NCI-H146 (cell line): ENCODE results near the gene ZNF746.
"Not testable (repeated sequence)": the region's sequence is repeated elsewhere in the genome, so short reads cannot be mapped to it uniquely, and the experiment has no call there.

Source experiments
- DNase-seq: peaks from one replicate; lab custom pipeline; 2025; lab: John Stamatoyannopoulos, UW

ZNF746 gene

DNA sequence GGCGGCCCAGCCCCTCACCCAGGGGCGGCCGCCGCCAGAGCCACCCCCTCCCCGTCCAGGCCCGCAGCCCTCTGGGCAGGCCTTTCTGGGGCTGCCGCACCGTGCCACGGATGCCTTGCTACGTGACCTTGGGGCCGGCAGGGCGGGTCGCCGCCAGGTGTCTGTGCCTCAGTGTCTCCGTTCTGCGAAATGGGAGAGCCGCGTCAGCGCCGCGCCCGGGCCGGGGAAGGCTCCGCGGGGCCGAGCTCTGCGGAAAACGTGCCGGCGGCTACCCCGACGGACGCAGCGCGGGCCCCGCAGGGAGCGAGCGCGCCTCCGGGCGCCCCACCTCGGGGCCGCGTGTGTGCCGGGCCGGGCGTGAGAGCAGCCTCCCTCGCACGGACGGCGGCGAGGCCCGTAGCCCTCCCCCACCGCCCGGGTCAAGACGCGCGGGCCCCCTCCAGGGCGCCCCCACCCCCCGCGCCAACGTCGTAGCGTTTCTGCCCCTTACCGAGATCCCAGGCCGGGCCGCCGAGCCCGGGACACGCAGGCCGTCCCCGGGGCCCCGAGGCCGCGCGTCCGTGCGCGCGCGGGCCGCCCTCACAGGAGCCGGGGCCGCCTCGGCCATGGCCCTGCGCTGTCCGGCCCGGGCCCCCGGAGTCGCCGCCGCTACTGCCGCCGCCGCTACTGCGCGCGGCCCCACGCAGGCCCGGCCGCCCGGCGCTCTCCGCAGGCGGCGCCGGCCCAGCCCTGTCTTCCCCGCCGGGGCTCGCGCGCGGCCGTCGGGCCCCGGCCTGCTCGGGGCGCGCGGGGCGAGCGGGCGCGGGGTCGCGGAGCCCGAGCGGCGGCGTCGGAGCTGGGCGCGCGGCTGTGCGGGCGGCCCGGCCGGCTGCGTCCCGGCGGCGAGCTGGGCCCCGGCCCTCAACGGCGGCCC, 37.8 kb downstream of the ZNF746 start:
- peak; percentile 42 for DNase-seq

DNA sequence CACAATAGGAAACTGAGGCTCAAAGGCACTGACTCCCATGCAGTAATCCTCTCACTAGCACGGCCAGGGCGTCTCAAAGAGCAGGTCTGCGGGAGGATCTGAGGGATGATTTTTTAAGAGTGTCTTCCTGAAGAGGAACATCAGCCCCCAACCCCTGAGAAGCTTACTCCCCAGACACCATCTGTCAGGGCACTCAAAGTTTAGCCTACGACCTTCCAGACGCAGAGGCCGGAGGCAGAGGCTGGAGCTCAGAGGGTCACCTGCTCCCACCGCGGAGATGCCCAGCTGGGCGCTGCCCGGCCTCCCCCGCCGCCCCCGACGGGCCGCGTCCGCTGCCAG, 38.4 kb downstream of the ZNF746 start:
- no peak for DNase-seq

DNA sequence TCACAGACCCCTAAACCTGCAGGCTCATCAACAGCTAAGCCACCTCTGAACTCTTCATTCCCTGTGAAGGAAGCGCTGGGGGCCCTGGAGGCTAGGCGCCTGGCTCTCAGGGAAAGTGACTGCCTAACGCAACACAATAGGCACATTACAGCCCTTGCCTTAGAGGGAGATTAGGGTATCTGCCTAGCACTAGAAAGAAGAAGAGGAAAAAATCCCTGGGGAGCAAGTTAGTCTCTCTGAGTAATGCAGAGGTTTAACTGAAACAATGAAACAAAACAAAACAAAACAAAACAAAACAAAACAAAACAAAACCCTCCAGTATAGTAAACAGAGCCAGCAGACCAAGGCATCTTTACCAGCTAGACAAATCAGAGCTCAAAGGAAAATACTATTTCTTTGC, 39.4 kb downstream of the ZNF746 start:
- no peak for DNase-seq

DNA sequence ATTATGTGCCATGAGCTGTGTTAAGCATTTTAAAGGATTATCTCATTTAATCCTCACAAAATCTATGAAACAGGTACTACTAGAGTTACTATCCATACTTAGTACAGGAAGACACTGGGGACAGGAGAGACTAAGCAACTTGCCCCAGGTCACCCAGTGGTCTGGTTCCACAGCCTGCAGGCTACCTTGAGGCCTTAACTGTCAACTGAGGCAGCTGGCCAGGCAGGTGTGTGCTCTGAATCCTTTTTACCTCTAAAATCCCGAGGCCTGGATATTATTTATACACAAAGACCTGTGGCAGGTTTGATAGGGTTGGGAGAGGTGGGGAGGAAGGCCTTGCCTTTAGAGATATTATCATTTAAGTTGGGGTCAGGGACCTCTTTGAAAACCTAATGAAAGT, 39.8 kb downstream of the ZNF746 start:
- no peak for DNase-seq

DNA sequence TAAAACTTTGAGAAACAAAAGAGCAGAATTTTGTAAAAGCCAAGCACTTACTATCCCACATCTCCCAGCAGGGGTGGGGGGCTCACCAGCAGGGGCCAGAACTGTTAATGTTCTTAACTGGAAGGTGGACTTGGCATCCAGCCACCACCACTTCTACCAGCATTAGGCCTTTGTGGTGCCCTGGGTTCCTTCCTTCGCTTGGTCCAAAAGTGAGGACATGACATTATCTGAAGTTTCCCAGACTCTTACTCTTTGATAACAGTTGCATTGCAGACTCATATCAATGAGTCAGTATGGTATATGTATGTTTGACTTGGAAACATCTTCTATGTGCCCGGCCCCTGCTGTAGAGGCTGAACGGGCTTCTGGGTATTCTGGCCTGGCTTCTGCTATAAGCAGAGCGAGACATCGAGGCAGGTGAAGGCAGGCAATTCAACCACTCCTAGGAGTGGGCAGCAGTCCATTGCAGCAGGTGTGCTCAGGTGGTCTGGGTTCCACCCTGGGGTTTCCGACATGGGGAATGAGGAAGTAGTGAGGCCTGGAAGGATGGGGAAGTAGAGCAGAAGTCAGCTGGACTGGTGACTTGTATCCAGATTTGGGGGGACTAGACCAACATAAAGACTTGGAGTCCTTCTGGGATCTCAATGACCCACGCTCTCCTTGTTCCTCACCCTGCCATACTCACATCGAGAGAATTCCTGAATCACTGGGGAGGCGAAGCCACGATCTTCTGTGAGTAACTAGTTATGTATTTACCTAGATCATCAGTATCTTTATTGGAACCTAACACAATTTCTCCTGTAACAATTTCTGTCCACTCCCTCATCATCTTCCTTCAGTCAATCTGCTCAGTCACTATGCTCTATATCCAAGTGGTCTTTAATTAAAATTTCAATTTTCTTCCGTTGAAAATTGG, 40.8 kb downstream of the ZNF746 start:
- DNase-seq: no peak

DNA sequence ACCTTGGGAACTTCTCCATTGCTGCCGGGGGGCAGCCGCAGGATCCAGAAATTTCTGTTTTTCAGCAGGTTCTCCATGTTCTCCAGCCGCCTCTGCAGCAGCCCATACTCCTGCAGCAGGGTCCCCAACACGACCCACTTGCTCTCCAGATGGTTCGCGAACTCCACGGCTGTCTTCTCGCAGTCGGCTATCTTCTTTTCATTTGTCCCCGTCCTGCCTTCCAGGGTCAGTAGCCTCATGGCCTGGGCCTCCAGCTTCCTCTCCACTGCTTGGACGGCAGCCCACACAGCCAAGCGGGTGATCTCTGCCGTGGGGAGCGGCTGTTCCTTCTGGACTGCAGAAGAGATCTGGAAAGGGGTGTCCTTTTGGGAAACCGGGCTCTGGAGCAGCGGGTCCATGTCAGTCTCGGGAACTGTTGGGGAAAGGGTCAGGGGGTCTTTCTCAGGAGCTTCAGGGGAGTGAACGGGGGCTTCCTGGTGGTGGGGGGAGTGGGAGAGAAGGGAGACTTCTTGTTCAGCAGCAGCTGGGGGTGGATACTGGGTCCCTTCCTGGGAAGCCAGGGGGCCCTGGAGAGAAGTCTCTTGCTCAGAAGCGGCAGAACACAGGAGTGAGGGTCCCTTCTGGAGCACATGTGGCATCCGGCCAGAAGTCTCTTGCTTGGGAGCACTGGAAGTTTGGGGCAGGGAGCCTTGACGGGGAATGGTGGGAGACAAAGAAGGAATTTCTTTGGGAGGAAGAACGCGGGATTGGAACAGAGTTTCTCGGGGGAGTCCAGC, 42.2 kb downstream of the ZNF746 start:
- no peak for DNase-seq

DNA sequence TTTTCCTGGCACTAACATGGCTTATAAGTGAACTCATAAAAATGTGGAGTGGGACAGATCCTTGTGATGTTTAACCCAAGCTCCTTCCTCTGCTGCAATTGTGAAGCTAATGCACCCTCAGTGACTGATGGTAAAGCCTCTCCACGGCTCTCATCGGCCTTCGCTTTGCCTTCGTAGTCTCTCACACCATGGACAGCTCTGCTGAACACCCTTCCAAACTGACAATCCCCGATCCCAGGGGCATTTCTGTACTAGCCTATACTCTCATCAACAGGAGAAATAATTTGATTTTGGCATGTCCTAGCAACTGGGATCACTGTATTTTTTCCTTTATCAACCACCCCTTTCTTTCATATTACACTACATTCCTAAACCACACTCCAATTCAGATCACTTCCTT, 42.9 kb downstream of the ZNF746 start:
- no peak for DNase-seq

DNA sequence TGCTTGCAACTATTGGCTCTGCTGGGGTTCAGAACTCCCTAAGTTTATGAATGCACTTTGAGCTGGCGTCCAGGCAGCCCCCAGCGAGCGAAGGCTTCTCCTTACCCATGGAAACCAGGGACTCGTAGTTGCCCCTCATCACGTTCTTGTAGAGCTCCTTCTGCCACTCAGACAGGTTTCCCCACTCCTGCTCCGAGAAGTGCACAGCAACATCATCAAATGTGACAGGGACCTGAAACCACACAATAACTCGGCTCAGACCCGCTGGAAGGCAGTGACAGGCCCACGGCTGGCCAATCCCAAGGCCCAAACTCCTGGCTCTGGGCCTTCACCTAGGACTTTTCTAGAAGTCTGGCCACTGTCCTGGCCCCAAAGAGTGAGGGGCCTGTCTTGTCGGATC, 43.6 kb downstream of the ZNF746 start:
- DNase-seq: no peak

DNA sequence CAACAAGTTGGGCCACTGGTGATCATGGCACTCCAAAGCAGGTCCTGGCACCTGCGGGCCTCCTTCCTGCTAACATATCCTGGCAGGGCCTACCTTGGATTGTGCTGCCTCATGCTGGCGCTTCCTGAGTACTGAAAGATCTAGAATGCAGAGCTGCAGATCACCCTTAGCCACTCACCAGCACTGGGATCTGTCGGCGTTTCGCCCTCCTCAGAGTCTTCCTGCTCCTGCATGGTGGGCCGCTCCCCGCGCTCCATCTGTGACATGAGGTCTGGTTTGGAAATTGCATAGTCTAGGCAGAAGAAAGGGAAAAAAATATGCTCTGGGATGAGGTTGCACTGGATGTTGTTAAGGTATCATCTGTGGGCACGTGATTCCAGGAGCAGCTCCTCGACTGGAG, 46.8 kb downstream of the ZNF746 start:
- DNase-seq: no peak

DNA sequence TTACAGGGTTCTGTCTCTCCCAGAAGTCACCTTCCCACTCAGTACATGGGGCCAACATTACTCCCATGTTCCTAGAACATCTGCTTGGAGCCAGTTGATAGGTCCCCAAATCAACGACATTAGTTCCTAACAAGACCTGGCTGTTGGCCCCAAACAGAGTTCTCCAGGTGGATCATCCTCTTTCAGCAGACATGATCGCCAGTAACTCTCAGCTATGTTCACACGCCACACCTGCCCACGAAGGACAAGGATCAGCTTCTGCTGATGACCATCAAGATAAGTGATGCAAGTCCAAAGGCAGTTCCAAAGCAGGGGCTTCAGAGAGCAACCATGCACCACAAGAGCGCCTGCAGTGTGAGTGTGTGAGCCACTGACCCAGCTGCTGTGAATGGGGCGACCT, 47.7 kb downstream of the ZNF746 start:
- no peak for DNase-seq

DNA sequence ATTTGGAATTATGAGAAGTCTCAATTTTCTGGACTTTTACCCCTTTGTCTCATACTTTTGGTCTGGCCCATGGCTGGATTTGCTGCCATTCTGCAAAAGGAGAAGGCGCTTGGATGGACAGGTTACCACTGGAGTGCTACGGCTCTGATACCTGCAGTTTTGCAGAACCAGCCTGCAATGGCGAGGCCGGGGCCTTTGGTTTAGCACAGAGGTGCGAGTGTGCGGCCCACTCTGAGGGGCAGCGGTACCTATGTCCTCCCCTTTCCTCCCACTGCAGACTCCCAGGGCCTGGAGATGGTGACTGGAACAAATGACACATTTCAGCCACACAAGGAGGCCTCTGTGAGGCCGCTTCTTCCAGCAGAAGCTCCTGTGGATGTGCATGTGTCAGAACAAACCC, 48.6 kb downstream of the ZNF746 start:
- no peak for DNase-seq

DNA sequence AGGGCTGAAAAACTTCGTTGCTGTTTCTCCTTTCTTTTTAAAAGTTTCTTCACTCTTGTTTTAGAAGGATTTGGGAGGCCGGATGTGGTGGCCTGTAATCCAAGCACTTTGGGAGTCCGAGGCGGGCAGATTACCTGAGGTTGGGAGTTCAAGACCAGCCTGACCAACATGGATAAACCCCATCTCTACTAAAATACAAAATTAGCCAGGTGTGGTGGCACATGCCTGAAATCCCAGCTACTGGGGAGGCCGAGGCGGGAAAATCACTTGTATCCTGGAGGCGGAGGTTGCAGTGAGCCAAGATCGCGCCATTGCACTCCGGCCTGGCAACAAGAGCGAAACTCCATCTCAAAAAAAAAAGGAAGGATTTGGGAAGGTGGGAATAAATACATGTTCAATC, 51.6 kb downstream of the ZNF746 start:
- not testable (repeated sequence) for DNase-seq

DNA sequence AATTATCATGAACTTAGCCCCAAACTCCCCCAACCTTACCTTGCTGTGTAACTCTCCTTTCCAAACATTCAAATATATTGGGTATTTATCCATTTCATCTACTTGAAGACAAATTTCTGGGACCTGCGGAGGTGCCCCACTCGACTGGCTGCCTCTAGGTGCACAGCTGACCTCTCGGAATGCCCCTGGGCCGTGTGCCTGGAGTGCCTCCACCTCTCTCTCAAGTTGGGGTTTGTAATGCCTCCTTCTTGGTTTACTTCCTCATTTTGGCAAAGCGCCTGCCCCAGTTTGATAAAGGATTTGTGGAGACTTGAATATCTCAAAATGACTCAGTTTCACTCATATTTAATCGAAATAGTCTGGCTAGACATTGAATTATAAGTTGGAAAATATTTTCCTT, 53.3 kb downstream of the ZNF746 start:
- no peak for DNase-seq

DNA sequence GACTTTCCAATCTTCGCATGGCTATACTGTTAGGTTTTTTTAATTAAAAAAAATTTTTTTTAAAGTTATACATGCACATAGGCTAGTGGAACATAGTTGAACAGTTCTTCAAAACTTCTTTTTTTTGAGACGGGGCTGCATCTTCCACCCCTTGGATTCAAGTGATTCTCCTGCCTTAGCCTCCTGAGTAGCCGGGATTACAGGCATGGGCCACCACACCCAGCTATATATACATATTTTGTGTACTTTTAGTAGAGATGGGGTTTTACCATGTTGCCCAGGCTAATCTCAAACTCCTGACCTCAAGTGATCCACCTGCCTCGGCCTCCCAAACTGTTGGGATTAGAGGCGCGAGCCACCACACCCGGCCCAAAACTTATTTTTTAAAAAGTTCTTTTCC, 54.1 kb downstream of the ZNF746 start:
- DNase-seq: no peak

DNA sequence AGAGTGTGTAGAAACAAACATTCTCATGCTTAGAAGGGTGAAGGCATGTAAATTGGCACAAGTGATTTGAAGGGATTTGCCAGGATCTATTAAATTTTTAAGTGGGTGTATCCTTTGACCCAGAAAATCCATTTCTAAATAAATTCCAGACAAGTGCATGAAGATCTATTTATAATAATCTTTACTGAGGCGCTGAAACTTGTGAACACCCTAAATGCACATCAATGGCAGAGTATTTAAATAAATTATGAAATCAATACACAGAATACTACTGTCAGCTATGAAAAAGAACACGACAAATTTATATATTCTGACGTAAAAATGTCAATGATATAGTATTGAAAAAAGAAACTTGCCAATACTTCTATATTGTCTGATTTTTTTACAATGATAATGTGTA, 54.7 kb downstream of the ZNF746 start:
- DNase-seq: no peak

DNA sequence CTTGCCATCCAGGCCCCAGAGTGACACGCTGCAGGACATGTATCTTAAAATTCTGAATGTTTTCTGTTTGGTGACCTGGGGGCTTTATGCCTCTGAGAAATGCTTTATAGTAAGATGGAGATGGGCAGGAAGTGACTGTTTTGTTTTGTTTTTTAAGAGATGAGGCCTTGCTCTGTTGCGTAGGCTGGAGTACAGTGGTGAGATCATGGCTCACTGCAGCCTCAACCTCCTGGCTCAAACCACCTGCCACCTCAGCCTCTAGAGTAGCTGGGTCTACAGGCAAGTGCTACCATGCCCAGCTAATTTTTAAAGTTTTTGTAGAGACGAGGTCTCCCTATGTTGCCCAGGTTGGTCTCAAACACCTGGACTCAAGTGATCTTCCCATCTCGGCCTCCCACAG, 57.4 kb downstream of the ZNF746 start:
- no peak for DNase-seq

DNA sequence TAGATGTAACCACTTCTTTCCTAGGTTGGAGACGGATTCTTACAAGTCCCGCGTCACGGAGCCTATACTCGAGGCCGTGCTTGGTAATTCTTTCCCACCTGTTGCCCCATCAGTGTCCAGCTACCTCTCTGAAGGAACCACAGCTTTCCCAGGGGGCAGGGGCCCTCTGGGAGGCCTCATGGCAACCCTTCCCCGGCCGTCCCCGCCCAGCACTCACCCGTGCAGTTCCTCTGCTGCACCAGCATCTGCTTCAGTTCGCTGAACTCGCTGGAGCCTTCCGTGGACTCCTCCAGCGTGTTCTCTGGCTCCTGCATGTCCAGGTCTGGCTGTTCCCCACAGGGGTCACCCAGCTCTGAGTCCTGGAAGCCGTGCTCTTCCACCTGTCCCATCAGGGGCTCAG, 61.3 kb downstream of the ZNF746 start:
- no peak for DNase-seq

DNA sequence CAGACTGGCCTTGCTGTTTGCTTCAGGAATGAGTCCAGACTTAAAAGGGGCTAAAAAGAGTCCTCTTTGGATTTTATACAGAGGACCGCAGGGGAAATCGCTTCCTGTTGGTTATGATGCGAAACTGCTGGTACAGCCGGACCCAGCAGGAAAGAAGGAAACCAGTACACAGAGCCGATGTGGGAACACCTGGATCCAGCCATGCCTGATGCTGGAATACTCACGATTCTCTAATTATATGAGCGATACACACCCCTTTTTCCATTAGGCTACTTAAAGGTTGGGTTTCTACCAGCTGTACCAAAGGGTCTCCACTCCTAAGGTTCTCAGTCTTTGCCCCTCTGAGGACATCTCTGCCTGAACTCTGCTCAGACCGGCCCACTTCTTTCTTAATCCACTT, 64.5 kb downstream of the ZNF746 start:
- no peak for DNase-seq

DNA sequence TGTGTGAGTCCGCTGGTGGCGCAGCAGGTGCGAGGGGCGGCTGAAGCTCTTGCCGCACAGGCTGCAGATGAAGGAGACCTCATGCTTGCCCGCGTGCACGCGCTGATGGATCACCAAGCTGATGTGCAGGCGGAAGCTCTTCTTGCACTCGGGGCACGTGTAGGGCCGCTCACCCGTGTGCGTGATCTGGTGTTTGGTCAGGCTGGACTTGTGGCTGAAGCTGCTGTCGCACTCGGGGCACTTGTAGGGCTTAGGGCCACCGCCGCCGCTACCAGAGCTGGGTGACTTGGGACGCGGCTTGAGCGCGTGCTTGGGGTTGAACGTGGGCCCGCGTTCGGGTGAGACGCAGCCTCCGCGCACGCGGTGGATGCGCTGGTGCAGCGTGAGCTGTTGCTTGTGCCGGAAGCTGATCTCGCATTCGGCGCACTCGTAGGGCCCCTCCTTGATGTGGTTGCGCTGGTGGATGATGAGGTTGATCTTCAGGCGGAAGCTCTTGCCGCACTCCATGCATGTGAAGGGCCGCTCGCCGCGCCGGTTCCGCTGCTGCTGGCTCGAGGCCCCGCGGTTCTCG, 65.4 kb downstream of the ZNF746 start:
- no peak for DNase-seq

DNA sequence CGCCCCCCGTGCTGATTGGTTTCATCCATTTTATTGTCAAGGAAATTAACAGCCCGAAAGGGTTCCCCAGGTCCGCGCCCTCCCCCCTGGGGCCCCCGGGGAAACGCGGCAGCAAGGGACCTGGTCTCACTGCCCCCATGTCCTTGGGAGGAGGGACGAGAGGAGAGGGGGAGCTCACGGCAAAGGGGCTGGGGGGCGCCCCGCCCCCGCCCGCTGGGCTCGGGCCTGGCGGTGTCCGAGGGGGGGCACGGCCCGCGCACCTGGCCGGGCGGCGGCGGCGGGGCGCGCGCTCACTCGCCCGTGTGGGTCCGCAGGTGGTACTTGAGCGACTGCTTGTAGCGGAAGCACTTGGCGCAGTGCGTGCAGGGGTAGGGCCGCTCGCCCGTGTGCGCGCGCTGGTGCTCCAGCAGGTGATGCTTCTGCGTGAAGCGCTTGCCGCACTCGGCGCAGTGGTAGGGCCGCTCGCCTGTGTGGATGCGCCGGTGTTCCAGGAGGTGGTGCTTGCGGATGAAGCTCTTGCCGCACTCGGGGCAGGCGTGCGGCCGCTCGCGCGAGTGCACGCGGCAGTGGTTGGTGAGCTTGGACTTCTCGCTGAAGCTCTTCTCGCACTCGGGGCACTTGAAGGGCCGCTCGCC, 66.0 kb downstream of the ZNF746 start:
- DNase-seq: no peak

DNA sequence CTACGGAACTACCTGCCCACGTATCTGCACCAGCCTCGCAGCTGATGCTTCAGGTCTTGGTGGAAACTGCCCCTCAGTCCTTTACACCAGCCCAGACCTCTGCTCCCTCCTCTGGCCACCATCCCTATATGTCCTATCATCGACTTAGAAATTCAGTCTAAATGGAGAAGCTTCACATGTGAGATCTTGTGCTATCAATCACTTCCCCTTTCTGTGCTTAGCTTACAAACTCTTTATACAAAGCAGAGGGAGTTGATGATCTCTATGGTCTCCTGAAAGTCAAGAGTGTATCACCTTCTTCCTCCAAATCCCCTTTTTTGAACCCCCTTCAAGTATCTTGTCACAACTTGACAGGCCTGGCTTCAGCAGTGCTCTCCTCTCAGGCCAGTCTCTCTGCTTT, 67.4 kb downstream of the ZNF746 start:
- DNase-seq: no peak

DNA sequence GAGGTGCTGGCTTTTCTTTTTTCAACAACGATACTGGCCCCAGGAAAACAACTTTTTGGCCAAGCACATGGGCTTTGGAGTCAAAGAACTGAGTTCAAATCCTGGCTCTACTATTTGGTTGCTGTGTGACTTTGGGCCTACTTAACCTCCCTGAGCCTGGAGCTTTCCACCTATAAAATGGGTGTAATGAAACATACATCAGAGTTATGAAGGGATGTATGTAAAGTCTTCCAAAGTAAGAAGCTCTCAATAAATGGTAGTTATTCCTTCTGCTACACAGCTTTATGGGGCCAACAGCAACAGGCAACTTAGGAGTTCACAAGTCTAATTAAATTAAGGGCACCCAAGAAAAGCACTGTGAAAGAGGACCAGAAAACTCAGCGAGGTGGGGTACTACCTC, 69.7 kb downstream of the ZNF746 start:
- DNase-seq: no peak
